GM19324 (cell line): ENCODE results near the gene BPTF.
"Not testable (repeated sequence)": the region's sequence is repeated elsewhere in the genome, so short reads cannot be mapped to it uniquely, and the experiment has no call there.

Source experiments
- ATAC-seq: cut with Tn5 transposase; IDR thresholded peaks from one replicate; pipeline ENCODE4 v1.9.1; 2021; ENCODE audit warnings: mild to moderate bottlenecking, moderate library complexity; ENCODE audit not compliant: unreplicated experiment, low FRiP score

Gene BPTF

DNA sequence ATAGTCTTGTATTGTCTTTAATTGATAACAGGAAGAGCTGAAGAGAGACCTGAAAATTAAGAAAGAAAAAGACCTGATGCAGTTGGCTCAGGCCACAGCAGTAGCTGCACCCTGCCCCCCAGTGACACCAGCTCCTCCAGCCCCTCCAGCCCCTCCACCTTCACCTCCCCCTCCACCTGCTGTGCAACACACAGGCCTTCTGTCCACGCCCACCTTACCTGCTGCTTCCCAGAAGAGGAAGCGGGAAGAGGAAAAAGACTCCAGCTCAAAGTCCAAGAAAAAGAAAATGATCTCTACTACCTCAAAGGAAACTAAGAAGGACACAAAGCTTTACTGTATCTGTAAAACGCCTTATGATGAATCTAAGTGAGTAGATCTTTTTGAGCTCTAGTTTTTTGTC, 134.2 kb downstream of the BPTF start:
- no peak for ATAC-seq

DNA sequence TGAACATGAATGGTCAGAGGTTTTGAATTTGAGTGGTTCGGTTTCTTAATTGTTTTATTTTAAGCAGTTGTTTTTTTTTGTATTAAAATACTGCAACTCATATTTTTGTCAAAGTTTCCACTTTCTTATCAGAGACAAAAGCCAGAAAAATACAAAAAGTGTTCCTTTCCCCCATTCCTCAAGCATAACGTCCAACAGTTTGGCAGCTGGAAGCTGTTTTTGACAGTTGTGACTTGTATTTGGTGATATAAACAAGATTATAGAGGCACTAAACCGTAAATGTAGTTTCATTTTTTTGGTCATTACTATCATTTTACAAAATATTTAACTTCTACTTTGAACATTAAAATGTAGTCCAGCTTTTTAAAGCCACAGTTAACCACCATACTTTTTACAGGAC, 135.0 kb downstream of the BPTF start:
- not testable (repeated sequence) for ATAC-seq

DNA sequence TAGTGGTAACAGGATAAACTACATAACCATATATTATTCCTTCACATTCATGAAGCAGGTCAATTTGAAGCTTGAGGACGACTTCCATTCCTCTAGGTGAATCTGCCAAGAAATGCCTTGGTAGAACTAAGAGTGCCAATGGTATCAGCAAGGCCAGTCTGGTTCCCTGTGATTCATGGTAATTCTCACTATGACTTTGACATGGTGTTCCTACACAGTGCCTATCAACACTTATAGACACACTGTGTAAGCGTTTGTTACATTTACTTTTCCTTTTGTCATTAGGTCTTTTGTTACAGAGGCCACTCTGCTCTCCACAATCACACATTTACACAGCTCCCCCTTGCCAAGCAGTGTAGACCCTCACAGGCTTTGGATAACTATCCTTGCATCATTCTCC, 136.9 kb downstream of the BPTF start:
- ATAC-seq, result not testable (repeated sequence)

DNA sequence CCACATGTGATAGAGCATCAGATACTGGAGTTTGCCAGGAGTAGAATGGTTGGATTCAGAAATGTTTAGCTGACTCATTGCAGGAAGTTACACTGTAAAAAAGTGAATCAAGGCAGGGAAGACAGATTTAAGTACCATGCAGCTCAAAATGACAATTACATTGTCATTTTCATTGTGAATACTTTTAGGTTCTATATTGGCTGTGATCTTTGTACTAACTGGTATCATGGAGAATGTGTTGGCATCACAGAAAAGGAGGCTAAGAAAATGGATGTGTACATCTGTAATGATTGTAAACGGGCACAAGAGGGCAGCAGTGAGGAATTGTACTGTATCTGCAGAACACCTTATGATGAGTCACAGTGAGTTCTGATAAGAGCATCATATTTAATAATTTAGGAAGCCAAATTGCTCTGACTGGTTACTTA, 137.9 kb downstream of the BPTF start:
- not testable (repeated sequence) for ATAC-seq

DNA sequence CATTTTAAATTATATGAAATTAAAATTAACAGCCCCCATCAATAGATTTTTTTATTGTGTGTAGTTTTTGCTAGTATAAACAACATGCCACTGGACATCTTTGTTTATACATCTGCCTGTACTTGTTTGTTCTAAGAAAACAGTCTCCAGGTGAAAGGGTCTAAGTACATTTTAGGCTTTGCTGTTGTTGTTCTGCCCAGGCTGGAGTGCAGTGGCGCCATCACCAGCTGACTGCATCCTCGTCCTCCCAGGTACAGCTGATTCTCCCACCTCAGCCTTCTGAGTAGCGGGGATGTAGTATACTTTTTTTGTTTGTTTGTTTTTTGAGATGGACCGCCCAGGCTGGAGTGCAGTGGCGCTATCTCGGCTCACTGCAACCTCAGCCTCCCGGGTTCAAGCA, 145.5 kb downstream of the BPTF start:
- ATAC-seq, result no peak

DNA sequence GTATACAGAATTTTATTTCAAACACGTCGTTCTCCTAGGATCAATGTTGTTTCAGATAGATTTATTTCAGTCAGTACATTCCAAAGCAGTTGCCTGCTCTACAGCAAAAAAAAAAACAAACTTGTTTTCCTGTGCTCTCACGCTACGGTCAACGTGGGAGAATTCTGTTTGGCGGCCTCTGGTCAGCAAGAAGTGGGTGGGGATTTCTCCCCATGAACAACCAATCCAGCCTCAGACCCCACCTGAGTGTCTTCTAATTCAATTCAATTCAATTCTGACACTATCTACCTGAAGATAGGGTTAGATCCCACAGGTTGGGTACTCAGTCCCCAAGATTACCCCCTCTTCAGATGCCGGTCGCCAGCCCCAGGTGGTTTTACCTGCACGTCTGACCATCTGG, 148.9 kb downstream of the BPTF start:
- ATAC-seq, result no peak

DNA sequence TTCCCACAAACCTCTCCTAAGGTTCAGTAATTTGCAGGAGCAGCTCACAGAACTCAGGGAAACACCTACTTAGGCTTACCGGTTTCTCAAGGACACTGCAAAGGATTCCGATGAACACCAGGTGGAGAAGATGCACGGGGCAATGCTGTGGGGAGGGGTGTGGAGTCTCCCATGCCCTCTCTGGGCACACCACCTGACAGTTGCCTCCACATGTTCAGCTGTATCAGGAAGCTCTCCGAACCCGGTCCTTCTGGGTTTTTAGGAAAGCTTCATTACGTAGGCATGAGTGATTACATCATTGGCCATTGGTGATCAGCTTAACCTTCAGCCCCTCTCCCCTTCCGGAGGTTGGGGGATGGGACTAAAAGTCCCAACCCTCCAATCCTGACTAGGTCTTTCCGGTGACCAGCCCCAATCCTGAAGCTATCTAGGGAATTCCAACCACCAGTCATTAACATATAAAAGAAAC, 149.3 kb downstream of the BPTF start:
- no peak for ATAC-seq

DNA sequence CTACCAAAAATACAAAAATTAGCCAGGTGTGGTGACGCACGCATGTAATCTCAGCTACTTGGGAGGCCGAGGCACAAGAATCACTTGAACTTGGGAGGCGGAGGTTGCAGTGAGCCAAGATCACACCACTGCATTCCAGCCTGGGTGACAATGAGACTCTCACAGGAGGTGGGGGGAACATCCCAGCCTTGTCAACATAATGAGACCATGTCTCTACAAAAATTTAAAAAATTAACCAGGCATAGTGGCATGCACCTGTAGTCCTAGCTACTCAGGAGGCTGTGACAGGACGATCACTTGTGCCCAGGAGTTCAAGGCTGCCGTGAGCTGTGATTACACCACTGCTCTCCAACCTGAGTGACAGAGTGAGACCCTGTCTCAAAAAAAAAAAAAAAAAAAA, 151.0 kb downstream of the BPTF start:
- ATAC-seq, result not testable (repeated sequence)

DNA sequence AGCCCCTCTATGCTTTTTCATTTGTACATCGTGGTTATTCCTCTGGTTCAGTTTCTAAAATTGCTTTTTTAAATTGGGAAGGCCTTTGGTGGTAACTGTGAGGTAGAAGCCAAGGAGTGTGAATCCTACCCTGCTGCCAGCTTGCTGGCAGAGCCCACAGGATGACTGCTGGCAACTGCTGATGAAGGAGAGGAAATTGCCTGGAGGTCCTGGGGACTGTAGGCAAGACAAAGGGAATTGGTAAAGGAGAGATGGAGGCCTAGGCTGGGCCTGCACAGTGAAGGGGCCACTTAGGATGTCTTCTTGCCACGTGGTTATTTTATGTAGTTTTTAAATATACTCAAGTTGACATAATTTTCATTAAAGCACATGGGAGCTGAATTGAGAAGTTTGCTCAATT, 155.2 kb downstream of the BPTF start:
- no peak for ATAC-seq

DNA sequence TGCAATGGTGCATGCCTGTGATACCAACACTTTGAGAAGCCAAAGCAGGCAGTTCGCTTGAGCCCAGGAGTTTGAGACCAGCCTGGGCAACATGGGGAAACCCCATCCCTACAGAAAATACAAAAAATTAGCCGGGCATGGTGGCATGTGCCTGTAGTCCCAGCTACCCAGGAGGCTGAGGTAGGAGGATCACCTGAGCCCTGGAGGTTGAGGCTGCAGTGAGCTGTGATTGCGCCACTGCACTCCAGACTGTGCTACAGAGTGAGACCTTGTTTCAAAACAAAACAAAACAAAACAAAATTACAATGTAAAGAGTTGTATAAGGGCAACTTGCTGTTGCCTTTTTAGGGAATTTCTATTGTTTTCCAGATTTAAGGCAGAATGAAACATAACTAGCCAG, 155.6 kb downstream of the BPTF start:
- ATAC-seq, result not testable (repeated sequence)

DNA sequence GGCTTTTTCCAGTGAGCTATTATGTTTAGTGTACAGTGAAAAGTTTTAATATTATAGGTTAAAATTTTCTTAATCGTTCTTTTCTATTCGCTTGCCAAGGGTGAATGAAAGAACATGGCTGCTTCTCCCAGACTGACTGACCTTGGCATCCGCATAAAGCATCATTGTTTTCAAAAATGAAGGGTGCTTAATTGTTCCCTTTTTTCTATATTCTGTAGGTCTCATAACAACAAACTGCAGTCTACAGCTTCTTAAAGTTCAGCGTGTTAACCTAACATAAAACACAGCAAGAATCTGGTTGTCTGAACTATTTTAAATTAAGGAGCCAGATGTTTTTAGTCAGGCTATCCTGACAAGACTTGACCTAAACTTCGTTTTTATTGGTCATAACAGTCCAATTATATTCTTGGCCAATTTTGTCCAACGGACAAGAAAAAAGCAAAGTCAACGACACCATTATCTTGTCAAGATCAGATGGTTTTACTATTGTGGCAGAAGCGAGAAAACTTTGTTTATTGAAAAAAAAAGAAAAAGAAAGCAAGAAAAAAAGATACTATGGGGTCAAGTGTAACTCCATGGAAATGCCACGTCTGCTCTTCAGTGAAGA, 156.8 kb downstream of the BPTF start:
- no peak for ATAC-seq

DNA sequence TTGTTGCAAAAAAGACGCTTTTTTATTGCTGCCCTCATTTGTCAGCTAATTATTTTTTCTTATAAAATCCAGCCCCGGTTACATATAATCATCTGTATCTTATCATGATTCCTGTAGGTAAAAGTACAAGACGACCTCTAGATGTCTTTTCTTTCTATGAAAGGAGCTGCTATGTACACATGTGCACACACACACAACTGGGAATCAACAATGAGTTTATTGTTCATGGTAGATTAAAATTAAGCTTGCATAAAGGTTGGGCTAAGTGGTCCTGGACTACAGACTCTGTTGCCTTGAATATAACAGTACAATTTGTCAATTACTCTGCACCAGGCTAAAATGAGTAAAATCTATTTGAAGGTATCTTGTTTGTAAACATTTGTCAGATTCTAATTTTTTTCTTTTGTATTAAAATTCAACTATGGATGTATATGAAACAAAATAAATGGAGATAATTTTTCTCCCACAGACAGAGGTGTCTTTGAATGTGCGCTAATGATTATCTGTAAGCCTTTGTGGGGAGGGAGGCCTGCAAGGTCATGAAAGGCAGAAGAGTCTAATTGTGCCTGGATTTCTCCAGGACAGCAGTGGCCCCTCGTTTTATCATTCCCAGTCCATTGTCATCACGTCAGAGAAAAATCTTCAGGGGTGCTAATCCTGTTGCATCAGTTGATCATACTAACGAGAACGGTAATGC, 157.5 kb downstream of the BPTF start:
- ATAC-seq, result no peak

DNA sequence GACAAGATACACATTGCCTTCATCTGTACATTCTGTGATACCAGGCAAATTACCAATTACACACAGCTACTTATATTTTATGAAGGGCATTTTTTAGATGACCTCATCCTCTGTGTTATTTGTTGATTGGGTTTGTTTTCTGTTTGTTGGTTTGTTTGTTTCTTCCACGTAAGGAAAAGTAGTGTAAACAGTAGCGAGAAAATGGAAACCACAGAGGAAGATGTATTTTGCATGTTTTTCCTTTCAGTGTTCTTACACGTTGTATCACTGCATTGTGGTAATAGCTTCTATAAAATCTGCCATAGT, 158.0 kb downstream of the BPTF start:
- no peak for ATAC-seq

DNA sequence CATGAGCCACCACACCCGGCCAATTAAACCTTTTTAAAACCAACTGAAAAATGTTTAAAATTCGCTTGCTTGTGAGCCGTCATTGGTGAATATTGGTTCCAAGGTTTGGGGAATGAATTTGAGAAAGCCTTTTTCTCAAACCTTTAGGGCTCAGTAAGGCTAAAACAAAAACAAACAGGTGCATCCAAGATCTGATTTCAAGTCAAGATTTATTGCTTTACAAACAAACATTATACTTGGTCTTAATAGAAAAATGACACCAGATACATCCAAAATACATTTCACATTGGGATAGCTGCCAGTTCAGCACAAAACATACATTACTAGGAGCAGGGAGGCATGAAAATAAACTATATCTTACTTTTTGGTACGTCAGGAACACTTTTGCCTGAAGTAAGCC, 165.6 kb downstream of the BPTF start:
- no peak for ATAC-seq

DNA sequence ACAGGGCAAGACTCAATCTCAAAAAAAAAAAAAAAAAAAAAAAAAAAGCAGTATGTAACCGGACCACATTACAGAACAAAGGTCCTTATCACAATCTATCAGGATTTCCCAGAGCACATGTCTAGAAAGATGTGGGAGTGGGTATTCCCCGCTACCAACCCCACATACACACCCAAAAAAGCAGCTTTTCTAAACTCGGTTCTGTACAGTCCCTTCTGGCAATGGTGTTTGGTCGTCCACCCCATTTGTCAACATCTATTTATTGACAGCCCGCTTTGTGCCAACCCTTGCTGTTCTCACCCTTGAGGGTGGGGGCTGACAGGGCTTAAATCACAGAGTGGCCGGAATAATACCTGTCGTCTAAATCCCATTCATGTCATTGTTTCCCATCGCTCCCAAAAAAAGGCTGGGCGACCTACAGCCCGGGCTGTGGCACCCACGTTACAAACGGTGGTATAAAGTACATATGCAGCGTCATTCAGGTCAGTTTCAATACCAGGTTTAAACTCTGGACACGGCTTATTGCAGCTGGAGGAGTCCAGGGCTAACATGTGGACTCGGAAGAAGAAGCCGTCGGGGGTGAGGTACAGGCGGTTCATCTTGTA, 167.3 kb downstream of the BPTF start:
- ATAC-seq, result no peak

DNA sequence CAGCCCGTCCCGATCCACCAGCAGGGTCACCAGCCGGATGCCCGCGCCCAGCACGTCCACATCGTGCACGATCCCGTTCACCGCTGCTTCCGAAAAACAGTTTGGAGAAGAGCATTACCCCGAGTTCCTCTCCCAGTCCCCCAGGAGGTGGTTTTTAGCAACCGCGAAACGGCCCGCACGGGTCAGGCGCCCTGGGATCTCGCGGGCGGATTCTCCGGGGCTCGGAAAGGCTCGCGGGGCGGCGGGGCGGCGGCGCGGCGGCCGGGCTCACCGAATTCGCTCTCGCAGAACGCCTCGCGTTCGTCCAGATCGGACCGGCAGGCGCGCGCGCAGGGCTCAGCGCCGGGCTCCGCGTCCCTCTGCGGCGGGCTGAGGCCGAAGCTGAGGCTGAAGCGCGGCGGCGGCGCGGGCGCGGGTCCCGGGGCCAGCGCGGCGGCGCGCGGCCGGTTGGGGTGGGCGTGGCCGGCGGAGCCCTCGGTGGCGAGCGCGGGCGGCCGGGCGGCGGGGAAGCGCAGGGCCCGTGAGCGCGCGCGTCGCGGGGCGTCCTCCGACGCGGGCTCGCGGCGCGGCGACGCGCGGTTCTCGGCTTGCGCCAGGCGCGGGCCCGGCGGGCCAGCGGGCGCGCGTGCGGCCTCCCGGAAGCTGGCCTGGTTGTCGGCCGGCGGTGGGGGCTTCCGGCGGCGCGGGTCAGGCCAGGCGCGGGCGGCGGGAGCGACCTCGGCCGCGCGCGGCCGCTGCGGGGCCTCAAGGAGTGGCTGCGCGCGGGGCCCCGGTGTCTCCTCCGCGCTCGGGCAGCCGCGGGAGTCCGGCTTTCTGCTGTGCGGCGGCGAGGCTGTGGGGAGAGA, 168.1 kb downstream of the BPTF start:
- ATAC-seq, result peak; percentile 87

DNA sequence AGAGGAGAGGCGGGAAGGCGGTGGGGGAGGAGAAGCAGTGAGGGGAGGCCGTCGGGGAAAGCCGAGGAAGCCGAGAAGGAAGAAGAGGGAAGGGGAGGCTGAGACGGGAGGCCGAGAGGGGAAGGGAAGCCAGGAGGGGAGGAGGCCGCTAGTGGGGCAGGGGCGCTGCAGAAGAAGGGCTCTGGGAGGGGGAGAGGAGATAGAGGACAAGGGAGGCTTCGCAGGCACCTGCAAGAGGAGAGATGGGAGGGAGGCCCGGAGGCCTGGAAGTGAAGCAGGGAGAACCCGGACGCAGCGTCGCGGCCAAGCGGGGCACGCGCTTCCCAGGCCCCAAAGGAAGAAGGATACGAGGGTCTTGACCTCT, 168.7 kb downstream of the BPTF start:
- no peak for ATAC-seq

DNA sequence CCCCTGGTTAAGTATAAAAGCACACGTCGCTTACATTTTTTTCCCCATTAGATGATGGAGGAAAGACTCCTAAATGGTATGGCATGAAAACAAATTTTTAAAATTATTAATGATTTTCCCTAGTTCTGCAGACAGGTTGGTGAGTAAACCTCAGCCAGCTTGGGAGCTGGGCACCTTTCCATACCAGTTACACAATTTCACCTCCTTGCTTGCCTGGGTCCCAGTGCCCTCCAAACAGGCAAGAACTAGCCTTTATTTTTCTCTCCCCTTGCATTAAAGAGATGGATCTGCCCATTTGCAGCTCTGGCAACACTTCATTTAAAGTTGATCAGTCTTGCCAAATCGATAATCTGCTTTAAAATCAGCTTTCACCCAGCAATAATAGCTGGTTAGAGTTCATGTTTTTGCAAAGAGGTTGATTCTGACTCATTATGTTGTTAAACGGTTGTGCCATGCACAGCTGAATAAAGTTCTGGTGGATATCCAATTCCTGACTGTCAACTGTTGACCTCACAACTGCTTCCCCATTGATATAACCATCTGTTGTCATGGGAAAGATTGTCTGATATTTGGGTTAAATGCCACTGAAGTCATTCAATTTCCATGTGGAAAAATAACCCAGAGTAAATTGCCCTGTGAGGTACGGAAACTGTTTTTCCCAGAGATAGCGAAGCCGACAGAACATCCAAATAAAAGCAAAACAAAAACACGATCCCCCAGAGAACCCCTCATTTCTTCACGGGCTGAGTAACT, 169.7 kb downstream of the BPTF start:
- no peak for ATAC-seq

DNA sequence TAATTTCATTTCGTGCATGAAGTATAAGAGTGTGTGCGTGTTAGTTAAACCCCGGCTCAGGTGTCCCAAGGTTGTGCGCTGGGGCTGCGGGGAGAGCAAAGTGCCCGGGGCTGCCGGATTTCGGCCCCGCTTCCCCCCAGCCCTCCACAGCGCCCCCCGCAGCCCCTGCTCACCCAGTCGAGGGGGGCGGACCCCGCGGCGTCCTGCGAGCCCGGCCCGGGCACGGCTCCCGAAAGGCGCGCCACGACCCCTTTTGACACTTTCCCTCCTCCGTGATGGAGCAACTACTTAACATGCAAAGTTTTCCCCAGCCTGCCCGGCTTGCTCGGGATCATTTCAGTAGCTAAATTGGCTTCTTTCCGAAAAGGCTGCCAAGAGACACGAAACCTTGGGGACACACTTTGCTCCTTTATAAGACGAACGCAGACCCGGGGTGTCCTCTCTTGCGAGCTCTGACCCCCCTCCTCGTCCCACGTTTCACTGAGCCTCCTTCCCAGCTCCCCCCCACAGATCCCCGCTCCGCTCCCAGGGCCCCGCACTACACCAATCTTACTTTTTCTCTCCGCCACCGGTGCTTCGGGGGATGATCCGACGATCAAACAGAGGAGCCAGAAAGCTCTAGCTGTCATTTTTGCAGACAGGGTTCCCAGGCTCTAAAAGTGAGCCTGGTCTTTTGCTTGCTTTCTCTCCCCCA, 170.4 kb downstream of the BPTF start:
- no peak for ATAC-seq
